SKM-1 treated with dmso at 0.1 percent for 144 hours (cell line): ENCODE results near the gene SENP7.
"Not testable (repeated sequence)": the region's sequence is repeated elsewhere in the genome, so short reads cannot be mapped to it uniquely, and the experiment has no call there.

Source experiments
- DNase-seq: peaks from one replicate; lab custom pipeline; 2025; ENCODE audit not compliant: unreplicated experiment; lab: John Stamatoyannopoulos, UW

SENP7 gene, protein sequence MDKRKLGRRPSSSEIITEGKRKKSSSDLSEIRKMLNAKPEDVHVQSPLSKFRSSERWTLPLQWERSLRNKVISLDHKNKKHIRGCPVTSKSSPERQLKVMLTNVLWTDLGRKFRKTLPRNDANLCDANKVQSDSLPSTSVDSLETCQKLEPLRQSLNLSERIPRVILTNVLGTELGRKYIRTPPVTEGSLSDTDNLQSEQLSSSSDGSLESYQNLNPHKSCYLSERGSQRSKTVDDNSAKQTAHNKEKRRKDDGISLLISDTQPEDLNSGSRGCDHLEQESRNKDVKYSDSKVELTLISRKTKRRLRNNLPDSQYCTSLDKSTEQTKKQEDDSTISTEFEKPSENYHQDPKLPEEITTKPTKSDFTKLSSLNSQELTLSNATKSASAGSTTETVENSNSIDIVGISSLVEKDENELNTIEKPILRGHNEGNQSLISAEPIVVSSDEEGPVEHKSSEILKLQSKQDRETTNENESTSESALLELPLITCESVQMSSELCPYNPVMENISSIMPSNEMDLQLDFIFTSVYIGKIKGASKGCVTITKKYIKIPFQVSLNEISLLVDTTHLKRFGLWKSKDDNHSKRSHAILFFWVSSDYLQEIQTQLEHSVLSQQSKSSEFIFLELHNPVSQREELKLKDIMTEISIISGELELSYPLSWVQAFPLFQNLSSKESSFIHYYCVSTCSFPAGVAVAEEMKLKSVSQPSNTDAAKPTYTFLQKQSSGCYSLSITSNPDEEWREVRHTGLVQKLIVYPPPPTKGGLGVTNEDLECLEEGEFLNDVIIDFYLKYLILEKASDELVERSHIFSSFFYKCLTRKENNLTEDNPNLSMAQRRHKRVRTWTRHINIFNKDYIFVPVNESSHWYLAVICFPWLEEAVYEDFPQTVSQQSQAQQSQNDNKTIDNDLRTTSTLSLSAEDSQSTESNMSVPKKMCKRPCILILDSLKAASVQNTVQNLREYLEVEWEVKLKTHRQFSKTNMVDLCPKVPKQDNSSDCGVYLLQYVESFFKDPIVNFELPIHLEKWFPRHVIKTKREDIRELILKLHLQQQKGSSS

DNA sequence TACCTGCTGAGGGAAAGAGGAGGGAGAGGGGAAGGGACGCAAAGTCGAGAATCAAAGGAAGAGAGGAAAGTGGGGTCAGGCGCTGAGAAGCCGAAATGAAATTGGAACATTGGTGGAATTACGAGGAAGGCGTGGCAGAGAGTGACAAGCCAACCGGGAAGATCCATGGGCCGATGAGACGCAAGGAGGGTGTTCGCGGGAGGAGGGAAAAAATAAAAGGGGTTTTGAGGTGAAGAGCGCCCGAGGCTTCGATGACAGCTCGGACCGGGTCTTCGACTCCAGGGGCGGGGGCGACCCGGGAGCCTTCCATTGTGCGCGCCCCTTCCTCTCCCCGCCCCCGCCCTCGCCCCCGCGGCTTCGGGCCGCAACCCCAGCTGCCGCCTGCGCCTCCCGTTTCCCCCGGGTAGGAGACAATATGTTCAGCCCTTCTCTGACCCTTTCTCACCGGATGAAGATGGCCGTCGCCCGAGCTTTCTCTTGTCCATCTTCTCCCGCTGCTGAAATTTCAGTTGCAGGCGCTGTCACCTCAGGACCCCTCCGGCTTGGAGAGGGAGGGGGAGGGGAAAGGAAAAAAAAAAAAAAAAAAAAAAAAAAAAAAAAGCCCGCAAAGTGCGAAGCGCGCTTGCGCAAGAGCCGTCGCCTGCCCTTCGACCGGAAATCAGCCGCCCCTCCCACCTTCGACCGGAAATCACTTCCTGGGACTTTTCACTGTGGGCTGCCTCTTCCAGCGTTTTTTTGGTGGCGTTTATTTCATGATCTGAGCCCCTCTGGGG, at the start of gene SENP7:
TSS of gene SENP7 (minus strand) at position 567 of the 773 bp plus-strand sequence. CDS start at position 485, 82 bp downstream.
- peak; percentile 64 for DNase-seq

DNA sequence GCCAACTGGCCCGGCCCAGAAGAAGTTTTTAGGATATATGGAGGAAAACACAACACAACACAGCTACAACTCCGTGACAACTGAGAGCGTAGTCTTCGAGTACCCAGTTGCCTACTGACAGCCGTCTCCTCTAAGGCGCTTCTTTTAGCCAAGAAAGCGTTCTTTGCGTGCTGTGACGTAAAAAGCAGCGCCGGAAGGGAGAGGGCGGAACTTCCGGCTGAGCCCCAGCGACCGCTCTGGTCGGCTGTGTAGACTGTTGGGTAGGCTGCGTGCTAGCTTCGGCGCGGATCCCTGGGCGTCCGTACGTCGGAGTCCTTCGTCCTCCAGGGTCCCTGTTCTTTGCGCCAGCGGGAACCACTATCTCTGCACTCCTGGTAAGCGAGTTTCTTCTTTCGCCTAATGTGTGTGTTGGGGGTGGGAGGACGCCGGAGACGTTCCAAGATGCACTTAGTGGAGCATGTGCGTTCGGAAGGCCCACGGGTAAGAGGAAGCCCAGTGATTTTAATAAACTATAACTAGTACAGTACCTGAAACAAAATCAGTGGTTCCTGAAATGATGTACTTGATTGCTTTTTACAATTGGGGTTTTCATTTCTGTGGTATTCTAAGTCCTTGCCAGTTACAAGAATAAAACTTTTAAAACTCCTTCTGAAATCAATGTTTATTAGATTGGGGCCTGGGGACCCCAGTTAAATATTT, 48.8 kb upstream of the SENP7 start, which contains the start of gene TRMT10C:
TSS of gene TRMT10C (plus strand) at position 239 of the 699 bp plus-strand sequence. CDS start 2,914 bp downstream, outside the sequence.
- DNase-seq, result peak; percentile 85

DNA sequence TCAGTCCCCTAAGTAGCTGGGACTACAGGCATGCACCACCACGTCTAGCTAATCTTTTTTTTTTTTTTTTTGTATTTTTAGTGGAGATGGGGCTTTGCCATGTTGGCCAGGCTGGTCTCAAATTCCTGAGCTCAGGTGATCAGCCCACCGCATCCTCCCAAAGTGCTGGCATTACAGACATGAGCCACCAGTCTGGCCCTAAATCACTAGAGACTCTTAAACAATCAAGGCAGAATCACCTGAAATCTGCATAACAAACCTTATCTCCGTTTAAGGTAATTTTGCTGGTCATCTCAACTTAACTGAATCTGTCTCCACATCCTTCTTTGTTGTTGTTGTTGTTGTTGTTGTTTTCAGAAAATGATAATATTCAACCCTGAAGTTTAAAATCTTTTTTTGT, 43.1 kb upstream of the SENP7 start:
- DNase-seq, result no peak

DNA sequence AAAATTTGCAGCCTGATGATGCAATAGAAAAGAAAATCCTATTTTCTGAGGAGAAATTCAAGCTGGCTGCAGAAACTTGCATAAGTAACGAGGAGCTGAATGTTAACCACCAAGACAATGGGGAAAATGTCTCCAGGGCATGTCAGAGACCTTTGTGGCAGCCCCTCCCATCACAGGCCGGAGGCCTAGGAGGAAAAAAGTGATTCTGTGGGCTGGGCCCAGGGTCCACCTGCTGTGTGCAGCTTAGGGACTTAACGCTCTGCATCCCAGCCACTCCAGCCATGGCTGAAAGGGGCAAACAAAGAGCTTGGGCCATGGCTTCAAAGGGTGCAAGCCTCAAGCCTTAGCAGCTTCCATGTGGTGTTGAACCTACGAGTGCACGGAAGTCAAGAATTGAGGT, 40.4 kb upstream of the SENP7 start:
- not testable (repeated sequence) for DNase-seq

DNA sequence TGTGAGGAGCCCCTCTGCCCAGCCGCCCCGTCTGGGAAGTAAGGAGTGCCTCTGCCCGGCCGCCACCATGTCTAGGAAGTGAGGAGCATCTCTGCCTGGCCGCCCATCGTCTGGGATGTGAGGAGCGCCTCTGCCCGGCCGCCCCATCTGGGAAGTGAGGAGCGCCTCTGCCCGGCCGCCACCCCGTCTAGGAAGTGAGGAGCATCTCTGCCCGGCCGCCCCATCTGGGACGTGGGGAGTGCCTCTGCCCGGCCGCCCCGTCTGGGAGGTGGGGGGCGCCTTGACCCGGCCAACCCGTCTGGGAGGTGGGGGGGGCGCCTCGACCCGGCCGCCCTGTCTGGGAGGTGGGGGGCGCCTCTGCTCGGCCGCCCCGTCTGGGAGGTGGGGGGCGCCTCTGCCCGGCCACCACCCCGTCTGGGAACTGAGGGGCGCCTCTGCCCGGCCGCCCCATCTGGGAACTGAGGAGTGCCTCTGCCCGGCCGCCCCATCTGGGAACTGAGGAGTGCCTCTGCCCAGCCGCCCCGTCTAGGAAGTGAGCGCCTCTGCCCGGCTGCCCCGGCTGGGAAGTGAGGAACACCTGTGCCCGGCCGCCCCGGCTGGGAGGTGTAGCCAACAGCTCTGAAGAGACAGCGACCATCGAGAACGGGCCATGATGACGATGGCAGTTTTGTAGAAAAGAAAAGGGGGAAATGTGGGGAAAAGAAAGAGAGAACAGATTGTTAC, 38.5 kb upstream of the SENP7 start:
- not testable (repeated sequence) for DNase-seq

DNA sequence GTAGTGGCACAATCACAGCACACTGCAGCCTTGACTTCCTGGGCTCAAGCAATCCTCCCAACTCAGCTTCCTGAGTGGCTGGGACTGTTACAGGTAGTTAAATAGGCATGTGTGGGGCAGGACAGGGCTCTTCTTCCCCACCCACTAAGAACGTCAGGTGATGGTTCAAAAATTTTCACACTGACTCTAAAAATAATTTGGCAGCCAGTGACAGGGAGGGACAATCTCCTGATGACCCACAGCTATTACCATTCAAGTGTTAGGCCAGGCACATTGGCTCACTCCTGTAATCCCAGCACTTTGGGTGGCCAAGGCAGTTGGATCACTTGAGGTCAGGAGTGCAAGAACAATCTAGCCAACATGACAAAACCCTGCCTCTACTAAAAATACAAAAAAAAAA, 36.5 kb upstream of the SENP7 start:
- no peak for DNase-seq

DNA sequence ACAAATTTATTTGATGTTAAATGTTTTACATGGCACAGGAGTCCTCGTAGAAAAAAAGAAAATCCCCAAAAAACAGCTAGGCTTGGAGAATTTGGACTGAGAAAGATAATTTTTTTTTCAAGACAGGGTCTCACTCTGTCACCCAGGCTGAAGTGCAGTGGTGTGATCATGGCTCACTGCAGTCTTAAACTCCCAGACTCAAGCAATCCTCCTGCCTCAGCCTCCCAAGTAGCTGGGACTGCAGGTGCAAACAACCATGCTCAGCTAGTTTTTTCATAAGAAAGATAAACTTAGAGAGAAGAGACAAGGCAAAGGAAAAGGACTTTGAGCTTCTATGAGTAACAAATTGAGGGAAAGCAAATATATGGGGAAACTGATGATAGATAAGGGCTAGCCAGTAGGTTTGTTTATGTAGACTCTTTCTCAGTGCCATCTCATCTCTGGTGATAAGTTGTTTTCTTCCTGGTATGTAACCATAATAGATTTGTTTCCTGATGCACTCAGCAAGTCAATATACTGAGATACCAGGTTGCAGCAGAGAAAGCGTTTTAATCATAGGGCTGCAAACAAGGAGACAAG, 35.6 kb upstream of the SENP7 start:
- DNase-seq, result no peak

DNA sequence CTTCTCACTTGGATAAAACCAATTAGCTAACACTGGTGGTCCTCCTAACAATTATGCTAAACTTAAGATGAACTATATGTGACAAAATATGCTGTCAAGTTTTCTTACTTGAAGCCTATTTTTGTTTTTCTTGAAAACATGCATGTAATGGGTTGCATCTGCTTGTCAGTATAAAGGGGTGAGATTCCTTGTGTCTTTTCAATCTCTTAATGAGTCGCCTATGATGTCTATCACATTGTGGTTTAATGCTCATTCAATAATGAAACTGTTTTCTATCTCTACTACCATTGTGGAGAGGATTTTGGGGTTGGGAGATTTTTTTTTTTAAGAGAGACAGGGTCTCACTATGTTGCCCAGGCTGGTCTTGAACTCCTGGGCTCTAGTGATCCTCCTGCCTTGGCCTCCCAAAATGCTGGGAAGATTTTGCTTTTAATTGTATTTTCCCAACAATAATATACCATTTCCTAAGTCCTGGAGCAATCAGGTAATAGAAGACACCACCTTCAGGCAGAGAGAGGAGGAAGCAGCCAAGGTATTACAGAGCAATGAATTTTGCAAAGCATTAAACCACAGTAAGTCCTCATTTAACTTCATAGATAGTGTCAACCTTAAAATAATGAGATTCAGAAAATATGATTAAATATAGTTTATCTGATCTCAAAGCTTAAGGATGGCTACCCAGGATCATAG, 31.3 kb upstream of the SENP7 start:
- no peak for DNase-seq

DNA sequence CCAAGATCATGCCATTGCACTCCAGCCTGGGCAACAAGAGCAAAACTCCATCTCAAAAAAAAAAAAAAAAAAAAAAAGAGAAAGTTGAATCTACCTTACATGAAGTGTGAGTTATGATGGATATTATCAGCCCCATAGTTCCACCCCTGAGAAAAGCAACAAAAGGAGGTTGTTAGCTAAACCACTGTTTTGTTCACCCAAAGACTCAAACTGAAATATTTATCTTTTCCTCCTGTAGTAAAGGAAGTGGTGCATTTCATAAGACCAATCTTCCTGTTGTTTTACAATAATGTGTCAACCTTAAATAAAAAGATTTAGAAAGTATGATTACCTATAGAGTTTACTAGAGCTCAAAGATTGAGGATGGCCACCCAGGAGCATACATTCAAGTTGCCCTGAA, 29.9 kb upstream of the SENP7 start:
- no peak for DNase-seq

DNA sequence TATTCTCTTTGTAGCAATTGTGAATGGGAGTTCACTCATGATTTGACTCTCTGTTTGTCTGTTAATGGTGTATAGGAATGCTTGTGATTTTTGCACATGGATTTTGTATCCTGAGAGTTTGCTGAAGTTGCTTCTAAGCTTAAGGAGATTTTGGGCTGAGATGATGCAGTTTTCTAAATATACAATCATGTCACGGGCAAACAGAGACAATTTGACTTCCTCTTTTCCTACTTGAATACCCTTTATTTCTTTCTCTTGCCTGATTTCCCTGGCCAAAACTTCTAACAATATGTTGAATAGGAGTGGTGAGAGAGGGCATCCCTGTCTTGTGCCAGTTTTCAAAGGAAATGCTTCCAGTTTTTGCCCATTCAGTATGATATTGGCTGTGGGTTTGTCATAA, 23.9 kb upstream of the SENP7 start:
- not testable (repeated sequence) for DNase-seq

DNA sequence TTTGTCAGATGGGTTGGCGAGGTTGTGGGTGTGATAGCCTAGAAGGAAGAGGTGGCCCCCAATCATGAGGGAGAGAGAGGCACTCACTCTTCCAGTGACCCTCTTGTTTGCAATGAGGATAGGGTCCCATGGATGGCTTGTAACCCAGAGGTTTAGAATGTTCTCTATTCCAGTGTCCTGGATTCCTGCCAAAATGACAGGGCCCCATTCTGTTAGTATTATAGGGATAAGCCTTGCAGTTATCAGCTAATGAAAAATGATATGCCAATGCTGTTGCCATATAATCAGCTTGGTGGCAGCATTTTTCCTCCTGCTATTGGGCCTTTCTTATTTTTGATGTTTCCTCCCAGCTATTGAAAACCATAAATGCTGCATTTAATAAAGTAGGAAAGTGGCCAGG, 23.3 kb upstream of the SENP7 start:
- no peak for DNase-seq

DNA sequence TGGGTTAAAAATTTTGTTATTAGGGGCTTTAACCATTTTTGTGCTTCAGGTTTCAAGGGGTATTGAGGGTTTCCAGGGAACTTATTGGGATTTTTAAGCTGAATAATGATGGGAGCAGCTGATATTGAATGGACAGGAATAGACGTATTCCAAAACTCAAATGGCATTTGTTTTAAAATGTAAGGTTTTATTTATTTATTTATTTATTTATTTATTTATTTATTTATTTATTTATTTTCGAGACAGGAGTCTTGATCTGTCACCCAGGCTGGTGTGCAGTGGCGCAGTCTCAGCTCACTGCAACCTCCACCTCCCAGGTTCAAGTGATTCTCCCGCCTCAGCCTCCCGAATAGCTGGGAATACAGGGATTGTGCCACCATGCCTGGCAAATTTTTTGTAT, 22.2 kb upstream of the SENP7 start:
- DNase-seq, result no peak

DNA sequence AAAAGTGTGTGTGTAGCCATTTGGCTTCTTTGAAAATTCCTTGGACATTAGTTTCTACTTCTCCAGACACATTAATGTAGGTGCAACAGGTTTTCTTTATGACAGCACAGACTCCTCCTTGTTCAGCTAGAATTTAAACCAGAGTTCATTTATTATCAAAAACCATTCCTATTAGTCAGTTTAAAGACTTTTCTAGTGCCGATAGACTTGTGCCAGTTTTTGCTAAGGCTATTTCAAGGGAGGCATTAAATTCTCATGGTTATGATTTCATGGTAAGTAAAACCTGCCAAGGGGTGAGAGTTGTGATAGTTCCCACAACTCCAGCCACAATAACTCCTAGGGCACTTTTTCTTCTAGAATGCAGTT, 20.6 kb upstream of the SENP7 start:
- DNase-seq, result no peak

DNA sequence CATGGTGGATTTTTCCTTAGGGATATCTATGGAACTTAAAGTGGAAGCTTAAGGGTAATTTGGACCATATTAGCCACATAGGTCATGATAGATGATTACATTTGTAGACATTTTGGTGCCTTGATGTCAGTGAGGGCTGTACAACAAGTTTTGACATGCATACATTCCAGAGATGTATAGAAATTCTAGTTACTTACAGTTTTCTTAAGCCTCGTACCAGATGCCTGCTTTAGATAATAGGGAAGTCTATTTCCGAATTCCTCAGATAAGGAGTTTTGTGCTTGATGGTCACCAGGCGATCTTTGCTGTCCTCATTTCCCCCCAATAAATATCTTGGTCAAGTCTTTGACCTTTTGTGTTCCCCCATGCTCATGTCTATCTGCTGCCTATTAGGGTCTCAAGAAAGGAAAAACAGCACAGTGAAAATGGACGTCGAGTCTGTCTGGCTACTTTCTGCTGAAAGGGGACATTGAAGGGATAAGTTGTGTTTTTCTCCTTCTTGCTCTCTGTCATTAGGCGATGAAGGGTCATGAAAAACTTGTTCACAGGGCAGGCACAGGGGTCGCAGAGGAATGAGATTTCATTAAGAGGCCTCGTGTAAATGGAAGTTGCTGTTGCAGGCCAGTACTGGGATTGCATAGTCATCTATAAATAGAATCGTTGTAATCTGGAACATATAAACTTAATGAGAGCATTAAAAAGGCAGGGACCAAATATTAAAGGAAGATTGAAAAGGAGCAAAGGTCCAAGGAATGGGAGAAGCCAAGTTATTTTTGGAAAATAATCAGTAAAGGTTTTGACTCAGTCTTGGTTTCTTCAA, 20.0 kb upstream of the SENP7 start:
- DNase-seq, result no peak

DNA sequence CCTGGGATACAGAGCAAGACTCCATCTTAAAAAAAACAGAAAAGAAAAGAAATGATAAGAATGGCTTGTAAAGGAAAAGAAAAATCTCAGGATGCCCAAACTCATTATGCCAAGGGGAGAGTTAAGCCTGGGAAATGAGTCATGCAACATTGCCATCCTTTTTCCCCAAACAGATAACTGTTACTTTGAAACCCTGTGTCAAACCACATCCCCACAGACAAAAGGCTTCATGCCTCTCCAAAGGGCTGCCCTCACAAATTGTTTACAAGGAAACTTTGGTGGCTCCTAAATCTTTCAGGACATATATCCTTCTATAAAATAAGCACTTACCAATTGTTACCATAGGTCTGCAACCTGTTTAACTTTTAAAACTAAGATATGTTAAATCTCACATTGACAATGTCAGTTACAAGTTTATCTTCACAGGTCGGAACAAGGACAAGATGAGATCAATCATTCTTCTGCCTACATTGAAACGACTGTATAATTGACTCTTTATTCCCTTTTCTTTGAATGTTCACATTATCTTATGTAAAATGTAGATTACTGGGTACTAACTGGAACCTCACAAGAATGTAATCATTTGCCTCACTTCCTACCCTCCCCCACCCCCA, 18.6 kb upstream of the SENP7 start:
- DNase-seq, result no peak

DNA sequence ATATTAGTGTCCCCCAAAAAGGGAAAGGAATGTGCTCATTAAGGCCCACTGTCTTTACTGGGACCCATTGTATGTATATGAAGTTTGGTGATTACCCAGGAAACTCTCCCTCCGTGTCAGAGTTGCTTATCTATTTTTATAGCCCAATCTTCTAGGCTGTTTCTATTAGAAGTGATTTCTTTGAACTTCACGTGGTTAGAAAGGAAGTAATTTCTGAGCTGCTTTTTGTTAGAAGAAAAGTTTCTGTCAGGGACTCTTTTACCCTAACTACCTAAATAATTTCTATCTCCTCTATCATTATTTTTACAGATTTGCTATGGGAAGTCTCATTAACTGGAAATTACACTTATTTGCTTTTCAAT, 17.7 kb upstream of the SENP7 start:
- no peak for DNase-seq
